HCT116 (cell line): Measurements from ENCODE around the gene TOPORS.

ENCODE experiments used
- ATF3 ChIP-seq: IDR thresholded peaks from 2 replicates; pipeline ENCODE4 v1.6.1; 2012
- CBX3 ChIP-seq: IDR thresholded peaks from 2 replicates; pipeline ENCODE4 v1.6.1; 2012; ENCODE audit warnings: low read depth
- CTCF ChIP-seq, 3 experiments: fragments of 200-600 bp in 1 of 3; sonication (generic) in 1 of 3; IDR thresholded peaks in 2 of 3; conservative IDR thresholded peaks in 1 of 3; 2 replicates each; pipeline ENCODE4 v1.5.1; 2012 to 2017; ENCODE audit warnings: low read depth in 2 of 3, low read length in 2 of 3, antibody characterized with exemption in 1 of 3, borderline replicate concordance in 1 of 3, control low read depth in 1 of 3, mild to moderate bottlenecking in 1 of 3, mixed read lengths in 1 of 3, mixed run types in 1 of 3, moderate library complexity in 1 of 3; ENCODE audit not compliant: insufficient read depth in 1 of 3
- EZH2 ChIP-seq: fragments of 200-600 bp; sonication (generic); IDR thresholded peaks from 2 replicates; pipeline ENCODE4 v1.6.1; 2017; ENCODE audit warnings: antibody characterized with exemption, mixed run types
- EZH2phosphoT487 ChIP-seq: fragments of 200-600 bp; IDR thresholded peaks from 2 replicates; pipeline ENCODE4 v1.6.1; 2018; ENCODE audit warnings: antibody characterized with exemption, borderline replicate concordance
- MAX ChIP-seq: IDR thresholded peaks from 2 replicates; pipeline ENCODE4 v1.6.1; 2012
- TCF7L2 ChIP-seq: IDR thresholded peaks from 2 replicates; pipeline ENCODE4 v1.7.0; 2011; ENCODE audit warnings: borderline replicate concordance, inconsistent platforms; ENCODE audit not compliant: insufficient read depth, insufficient read length; ENCODE audit errors: extremely low read depth
- YY1 ChIP-seq: IDR thresholded peaks from 2 replicates; pipeline ENCODE4 v1.6.1; 2011; ENCODE audit warnings: low read length, low read depth, moderate library complexity, mild to moderate bottlenecking; ENCODE audit not compliant: insufficient replicate concordance; ENCODE audit errors: extremely low read depth
- ZNF274 ChIP-seq: fragments of 200-500 bp; sonication (Bioruptor generic); IDR thresholded peaks from 2 replicates; pipeline ENCODE4 v1.6.1; 2014; ENCODE audit warnings: mild to moderate bottlenecking, low read depth, low read length, inconsistent platforms

GRCh38 chr9:32524892-32525708 is 27.3 kb downstream of the TOPORS start:
- TF ChIP-seq TCF7L2 (no peak), YY1 (no peak), EZH2phosphoT487 (no peak), CTCF (IDR thresholded peaks at IDR 0.05 in 2 of 3, conservative IDR thresholded peaks at IDR 0.05 in 1 of 3; ENCODE audit: borderline replicate concordance in 1 of 3, insufficient read depth in 1 of 3, low read depth in 2 of 3, low read length in 2 of 3) (no peak), MAX (no peak; the same call in 1 of the 2 replicates), EZH2 (no peak), ZNF274 (no peak), ATF3 (no peak), CBX3 (no peak)
